GM23338 (cell line): Measurements from ENCODE around the gene RNU5B-1.

Source experiments
- CREB1 ChIP-seq: fragments of 250-450 bp; sonication (Bioruptor Pico); IDR thresholded peaks from 2 replicates; pipeline ENCODE4 v1.5.0; 2020; ENCODE audit warnings: low read depth, mild to moderate bottlenecking, moderate library complexity
- EZH2 ChIP-seq: fragments of 200-600 bp; sonication (generic); IDR thresholded peaks from one replicate; pipeline ENCODE4 v1.8.0; 2017; ENCODE audit warnings: antibody characterized with exemption, mild to moderate bottlenecking, low read depth; ENCODE audit not compliant: unreplicated experiment
- NANOG ChIP-seq: IDR thresholded peaks from 2 replicates; pipeline ENCODE4 v1.6.1; 2016; ENCODE audit warnings: antibody characterized with exemption, borderline replicate concordance
- POLR2AphosphoS5 ChIP-seq: IDR thresholded peaks from 2 replicates; pipeline ENCODE4 v1.6.1; 2016; ENCODE audit warnings: antibody characterized with exemption, low read depth
- TF ChIP-seq, protein P1 (sequence below), 2 experiments: fragments of 200-600 bp in 1 of 2; sonication (generic) in 1 of 2; conservative IDR thresholded peaks; 2 replicates each; pipeline versions ENCODE4 v1.5.1 to v1.6.1; 2016 to 2017; ENCODE audit warnings: antibody characterized with exemption in 2 of 2, low read depth in 2 of 2, mild to moderate bottlenecking in 2 of 2, moderate library complexity in 1 of 2
- TF ChIP-seq, protein P2 (sequence below): IDR thresholded peaks from one replicate; pipeline ENCODE4 v1.6.1; 2018; ENCODE audit warnings: antibody characterized with exemption; ENCODE audit not compliant: unreplicated experiment

GRCh38 chr15:65266469-65266868 is 38.0 kb upstream of the RNU5B-1 start:
- TF ChIP-seq, protein P1, sequence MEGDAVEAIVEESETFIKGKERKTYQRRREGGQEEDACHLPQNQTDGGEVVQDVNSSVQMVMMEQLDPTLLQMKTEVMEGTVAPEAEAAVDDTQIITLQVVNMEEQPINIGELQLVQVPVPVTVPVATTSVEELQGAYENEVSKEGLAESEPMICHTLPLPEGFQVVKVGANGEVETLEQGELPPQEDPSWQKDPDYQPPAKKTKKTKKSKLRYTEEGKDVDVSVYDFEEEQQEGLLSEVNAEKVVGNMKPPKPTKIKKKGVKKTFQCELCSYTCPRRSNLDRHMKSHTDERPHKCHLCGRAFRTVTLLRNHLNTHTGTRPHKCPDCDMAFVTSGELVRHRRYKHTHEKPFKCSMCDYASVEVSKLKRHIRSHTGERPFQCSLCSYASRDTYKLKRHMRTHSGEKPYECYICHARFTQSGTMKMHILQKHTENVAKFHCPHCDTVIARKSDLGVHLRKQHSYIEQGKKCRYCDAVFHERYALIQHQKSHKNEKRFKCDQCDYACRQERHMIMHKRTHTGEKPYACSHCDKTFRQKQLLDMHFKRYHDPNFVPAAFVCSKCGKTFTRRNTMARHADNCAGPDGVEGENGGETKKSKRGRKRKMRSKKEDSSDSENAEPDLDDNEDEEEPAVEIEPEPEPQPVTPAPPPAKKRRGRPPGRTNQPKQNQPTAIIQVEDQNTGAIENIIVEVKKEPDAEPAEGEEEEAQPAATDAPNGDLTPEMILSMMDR (conservative IDR thresholded peaks at IDR 0.05; ENCODE audit: low read depth in 2 of 2), result no peak
- TF ChIP-seq NANOG (no peak), CREB1 (CRISPR knock-in tag) (no peak), POLR2AphosphoS5 (no peak), EZH2 (no peak)
- TF ChIP-seq, protein P2, sequence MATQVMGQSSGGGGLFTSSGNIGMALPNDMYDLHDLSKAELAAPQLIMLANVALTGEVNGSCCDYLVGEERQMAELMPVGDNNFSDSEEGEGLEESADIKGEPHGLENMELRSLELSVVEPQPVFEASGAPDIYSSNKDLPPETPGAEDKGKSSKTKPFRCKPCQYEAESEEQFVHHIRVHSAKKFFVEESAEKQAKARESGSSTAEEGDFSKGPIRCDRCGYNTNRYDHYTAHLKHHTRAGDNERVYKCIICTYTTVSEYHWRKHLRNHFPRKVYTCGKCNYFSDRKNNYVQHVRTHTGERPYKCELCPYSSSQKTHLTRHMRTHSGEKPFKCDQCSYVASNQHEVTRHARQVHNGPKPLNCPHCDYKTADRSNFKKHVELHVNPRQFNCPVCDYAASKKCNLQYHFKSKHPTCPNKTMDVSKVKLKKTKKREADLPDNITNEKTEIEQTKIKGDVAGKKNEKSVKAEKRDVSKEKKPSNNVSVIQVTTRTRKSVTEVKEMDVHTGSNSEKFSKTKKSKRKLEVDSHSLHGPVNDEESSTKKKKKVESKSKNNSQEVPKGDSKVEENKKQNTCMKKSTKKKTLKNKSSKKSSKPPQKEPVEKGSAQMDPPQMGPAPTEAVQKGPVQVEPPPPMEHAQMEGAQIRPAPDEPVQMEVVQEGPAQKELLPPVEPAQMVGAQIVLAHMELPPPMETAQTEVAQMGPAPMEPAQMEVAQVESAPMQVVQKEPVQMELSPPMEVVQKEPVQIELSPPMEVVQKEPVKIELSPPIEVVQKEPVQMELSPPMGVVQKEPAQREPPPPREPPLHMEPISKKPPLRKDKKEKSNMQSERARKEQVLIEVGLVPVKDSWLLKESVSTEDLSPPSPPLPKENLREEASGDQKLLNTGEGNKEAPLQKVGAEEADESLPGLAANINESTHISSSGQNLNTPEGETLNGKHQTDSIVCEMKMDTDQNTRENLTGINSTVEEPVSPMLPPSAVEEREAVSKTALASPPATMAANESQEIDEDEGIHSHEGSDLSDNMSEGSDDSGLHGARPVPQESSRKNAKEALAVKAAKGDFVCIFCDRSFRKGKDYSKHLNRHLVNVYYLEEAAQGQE, result no peak
